Measurements from ENCODE around the gene POLA2. TPM values are rescaled to one million over a fixed set of nuclear protein-coding genes. Genes with fewer than 3 reads are reported as not detected.

The POLA2 gene
- total RNA-seq, 2 donors from 2014 or later: 5.6 to 13.5 TPM

GRCh38 chr11:65286686-65287085 is 24.9 kb downstream of the POLA2 start:
- H3K27ac ChIP-seq: no peak overlapping the region
- no peak for ATAC-seq (ENCODE audit: insufficient number of reproducible peaks, low FRiP score, low read depth)
- no peaks in the 10 kb centered on the region for H3K27me3 ChIP-seq (replicated peaks; ENCODE audit: insufficient read depth)
- peaks cover 26% of the 10 kb centered on the region for H3K36me3 ChIP-seq
- no peaks in the 10 kb centered on the region for H3K9me3 ChIP-seq
- H3K4me3 ChIP-seq: no peak overlapping the region
- peaks cover 0 to 6% of the 10 kb centered on the region in 2 donors for H3K4me1 ChIP-seq (ENCODE audit: control insufficient read depth in 1 of 2, low read depth in 2 of 2)
- DNase-seq (ENCODE audit: low spot score): no peak
- no peak for TF ChIP-seq CTCF (IDR thresholded peaks at IDR 0.05)

- Histone ChIP-seq H3K27me3 (replicated peaks; ENCODE audit: insufficient read depth) (no peaks in the 10 kb centered on the region), H3K9me3 (no peaks in the 10 kb centered on the region), H3K4me3 (no peak overlapping the region), H3K4me1 (ENCODE audit: control insufficient read depth in 1 of 2, low read depth in 2 of 2) (peaks cover 0 to 8% of the 10 kb centered on the region in 2 donors), H3K36me3 (peaks cover 17% of the 10 kb centered on the region), H3K27ac (no peak overlapping the region)
- no peak for DNase-seq (ENCODE audit: low spot score)
- no peak for ATAC-seq (ENCODE audit: insufficient number of reproducible peaks, low FRiP score, low read depth)
- no peak for TF ChIP-seq CTCF (IDR thresholded peaks at IDR 0.05)
Measured at GRCh38 chr11:65287601-65288000, 25.8 kb downstream of the POLA2 start.

GRCh38 chr11:65288706-65289536 is 27.2 kb downstream of the POLA2 start:
- Histone ChIP-seq H3K36me3 (peaks cover 15% of the 10 kb centered on the region), H3K27me3 (replicated peaks; ENCODE audit: insufficient read depth) (no peaks in the 10 kb centered on the region), H3K9me3 (no peaks in the 10 kb centered on the region), H3K4me1 (ENCODE audit: control insufficient read depth in 1 of 2, low read depth in 2 of 2) (peaks cover 0 to 8% of the 10 kb centered on the region in 2 donors), H3K27ac (no peak overlapping the region), H3K4me3 (no peak overlapping the region)
- TF ChIP-seq CTCF (IDR thresholded peaks at IDR 0.05): no peak
- DNase-seq (ENCODE audit: low spot score) (no peak), ATAC-seq (ENCODE audit: insufficient number of reproducible peaks, low FRiP score, low read depth) (no peak)

GRCh38 chr11:65290448-65291165 is 28.8 kb downstream of the POLA2 start:
- Histone ChIP-seq H3K9me3 (no peaks in the 10 kb centered on the region), H3K4me1 (ENCODE audit: control insufficient read depth in 1 of 2, low read depth in 2 of 2) (peaks cover 0 to 8% of the 10 kb centered on the region in 2 donors), H3K36me3 (peaks cover 14% of the 10 kb centered on the region), H3K27ac (peak overlapping the region; percentile 10 to 15), H3K27me3 (replicated peaks; ENCODE audit: insufficient read depth) (no peaks in the 10 kb centered on the region), H3K4me3 (no peak overlapping the region)
- TF ChIP-seq CTCF (IDR thresholded peaks at IDR 0.05): no peak
- DNase-seq (ENCODE audit: low spot score): peak; percentile 59
- no peak for ATAC-seq (ENCODE audit: insufficient number of reproducible peaks, low FRiP score, low read depth)

GRCh38 chr11:65291613-65292012 is 29.9 kb downstream of the POLA2 start:
- Histone ChIP-seq H3K9me3 (no peaks in the 10 kb centered on the region), H3K27ac (peak overlapping the region in 1 of 2 donors; percentile 10), H3K27me3 (replicated peaks; ENCODE audit: insufficient read depth) (no peaks in the 10 kb centered on the region), H3K4me1 (ENCODE audit: control insufficient read depth in 1 of 2, low read depth in 2 of 2) (peaks cover 0 to 8% of the 10 kb centered on the region in 2 donors), H3K36me3 (peaks cover 10% of the 10 kb centered on the region), H3K4me3 (no peak overlapping the region)
- no peak for TF ChIP-seq CTCF (IDR thresholded peaks at IDR 0.05)
- ATAC-seq (ENCODE audit: insufficient number of reproducible peaks, low FRiP score, low read depth): no peak
- no peak for DNase-seq (ENCODE audit: low spot score)

All from thoracic aorta (tissue), 2 donors.